PC-9 (cell line): ENCODE measurements around the gene MARCHF2. TPM values are rescaled to one million over a fixed set of nuclear protein-coding genes. Genes with fewer than 3 reads are reported as not detected.
A peak's percentile ranks its signal among the peaks of the same experiment; 100 is the strongest.

Source experiments
- BruUV-seq: library from RNA; stranded (reverse); fragments of 400-500 nt; replicated peaks from 2 replicates; lab custom pipeline; 2021; lab: Mats Ljungman, UMichigan
- CTCF ChIA-PET: fragments of 300-600 bp; sonication (Branson Sonifier 250); formaldehyde crosslinking; loops from one replicate; lab custom pipeline; 2022; ENCODE audit warnings: antibody characterized with exemption; lab: Charles Lee
- POLR2A ChIA-PET: fragments of 300-600 bp; sonication (Branson Sonifier 250); formaldehyde crosslinking; loops from one replicate; lab custom pipeline; 2022; ENCODE audit warnings: antibody characterized with exemption; ENCODE audit not compliant: unreplicated experiment; lab: Charles Lee
- DNase-seq, 2 experiments: peaks; one replicate each; pipeline versions ENCODE4 v3.0.0 to v3.0.0-alpha.2; 2015 to 2022; ENCODE audit warnings: mixed read lengths in 1 of 2
- H2AFZ ChIP-seq: fragments of 200-600 bp; sonication (generic); 2 replicates; pipeline ENCODE4 v1.8.1; 2017; ENCODE audit warnings: antibody characterized with exemption
- H3F3A ChIP-seq: fragments of 200-600 bp; sonication (generic); 2 replicates; pipeline ENCODE4 v1.8.1; 2017; ENCODE audit warnings: antibody characterized with exemption, mild to moderate bottlenecking, low read depth; ENCODE audit not compliant: insufficient read depth
- H3K27ac ChIP-seq: fragments of 200-600 bp; sonication (generic); 2 replicates; pipeline ENCODE4 v1.6.1; 2016; ENCODE audit warnings: mixed run types
- H3K27me3 ChIP-seq: fragments of 200-600 bp; sonication (generic); 2 replicates; pipeline ENCODE4 v1.6.1; 2016; ENCODE audit warnings: low read depth, mixed run types; ENCODE audit not compliant: insufficient read depth
- H3K36me3 ChIP-seq: fragments of 200-600 bp; sonication (generic); 2 replicates; pipeline ENCODE4 v1.6.1; 2016; ENCODE audit warnings: low read depth, mixed run types
- H3K4me1 ChIP-seq: fragments of 200-600 bp; sonication (generic); replicated peaks from 2 replicates; pipeline ENCODE4 v1.6.1; 2016; ENCODE audit warnings: mixed run types; ENCODE audit not compliant: insufficient read depth
- H3K4me2 ChIP-seq: fragments of 200-600 bp; sonication (generic); 2 replicates; pipeline ENCODE4 v1.6.1; 2017; ENCODE audit warnings: mixed run types
- H3K4me3 ChIP-seq: fragments of 200-600 bp; sonication (generic); 2 replicates; pipeline ENCODE4 v1.6.1; 2016; ENCODE audit warnings: mixed run types
- H3K79me2 ChIP-seq: fragments of 200-600 bp; sonication (generic); 2 replicates; pipeline ENCODE4 v1.6.1; 2017; ENCODE audit warnings: low read depth, mixed run types
- H3K9me2 ChIP-seq: fragments of 200-600 bp; sonication (generic); 2 replicates; pipeline ENCODE4 v1.8.1; 2017; ENCODE audit warnings: mild to moderate bottlenecking; ENCODE audit not compliant: insufficient read depth
- H3K9me3 ChIP-seq: fragments of 200-600 bp; sonication (generic); 2 replicates; pipeline ENCODE4 v1.8.1; 2016; ENCODE audit warnings: low read depth; ENCODE audit not compliant: insufficient read depth
- H4K20me1 ChIP-seq: fragments of 200-600 bp; sonication (generic); 2 replicates; pipeline ENCODE4 v1.8.1; 2017; ENCODE audit not compliant: insufficient read depth
- CTCF ChIP-seq: fragments of 200-600 bp; sonication (generic); conservative IDR thresholded peaks from 2 replicates; pipeline ENCODE4 v1.6.1; 2017; ENCODE audit warnings: mixed run types, antibody characterized with exemption, mild to moderate bottlenecking, moderate library complexity
- EZH2 ChIP-seq: fragments of 200-600 bp; sonication (generic); IDR thresholded peaks from 2 replicates; pipeline ENCODE4 v1.8.0; 2017; ENCODE audit warnings: antibody characterized with exemption, low read depth
- intact Hi-C: fragments of 100-400 bp; cut with micrococcal nuclease; formaldehyde crosslinking; loops from one replicate; pipeline ENCODE4 v1.10.0; 2022; ENCODE audit not compliant: unreplicated experiment
- total RNA-seq: library from RNA; stranded (reverse); gene quantifications from 2 replicates; pipeline ENCODE4 v1.2.3, GENCODE V29; 2021

MARCHF2 gene
- total RNA-seq, 1 experiment from 2014 or later = 16.6 TPM

GRCh38 chr19:8458380-8458779, 45.3 kb downstream of the MARCHF2 start:
- TF ChIP-seq EZH2 (no peak), CTCF (no peak)
- 0 out of 2 replicates have a peak overlapping the region, but pooled peaks have one; percentile 43 for H3K27ac ChIP-seq
- no peak overlapping the region for H3K4me3 ChIP-seq
- peaks cover 69% of the 10 kb centered on the region for H3F3A ChIP-seq
- POLR2A ChIA-PET = no interaction called here
- peaks cover 100% of the 10 kb centered on the region for H3K79me2 ChIP-seq
- no peak for DNase-seq
- BruUV-seq = no TSS peak
- H3K9me2 ChIP-seq = no peaks in the 10 kb centered on the region
- no peak overlapping the region for H2AFZ ChIP-seq
- H3K36me3 ChIP-seq = peaks cover 41% of the 10 kb centered on the region
- CTCF ChIA-PET = no interaction called here
- no peaks in the 10 kb centered on the region for H3K27me3 ChIP-seq
- 0 out of 2 replicates have a peak overlapping the region, but pooled peaks have one; percentile 10 for H3K4me2 ChIP-seq
- H4K20me1 ChIP-seq = peaks cover 100% of the 10 kb centered on the region
- no peaks in the 10 kb centered on the region for H3K9me3 ChIP-seq
- H3K4me1 ChIP-seq = peaks cover 35% of the 10 kb centered on the region
- intact Hi-C loops = loop anchor here (5.0 to 10.0 kb wide), 2 partner anchors 46 to 94 kb away; partner anchors contain the start of genes ANGPTL4 and MARCHF2

GRCh38 chr19:8459095-8459494, 46.0 kb downstream of the MARCHF2 start:
- BruUV-seq = no TSS peak
- peaks cover 100% of the 10 kb centered on the region for H4K20me1 ChIP-seq
- DNase-seq = no peak
- no peak overlapping the region for H2AFZ ChIP-seq
- peaks cover 68% of the 10 kb centered on the region for H3F3A ChIP-seq
- intact Hi-C loops = loop anchor here (5.0 to 10.0 kb wide), 2 partner anchors 47 to 94 kb away; partner anchors contain the start of genes ANGPTL4 and MARCHF2
- peaks cover 35% of the 10 kb centered on the region for H3K4me1 ChIP-seq
- H3K4me3 ChIP-seq = no peak overlapping the region
- H3K79me2 ChIP-seq = peaks cover 100% of the 10 kb centered on the region
- CTCF ChIA-PET = no interaction called here
- H3K27ac ChIP-seq = peak overlapping the region; percentile 43
- no peaks in the 10 kb centered on the region for H3K9me3 ChIP-seq
- peak overlapping the region; percentile 49 for H3K4me2 ChIP-seq
- no peaks in the 10 kb centered on the region for H3K9me2 ChIP-seq
- no peak for TF ChIP-seq CTCF
- no peak for TF ChIP-seq EZH2
- H3K27me3 ChIP-seq = no peaks in the 10 kb centered on the region
- peaks cover 45% of the 10 kb centered on the region for H3K36me3 ChIP-seq
- POLR2A ChIA-PET = no interaction called here

- BruUV-seq = no TSS peak
- H2AFZ ChIP-seq = no peak overlapping the region
- POLR2A ChIA-PET = interaction anchor here (0.5 to 0.6 kb wide), 3 partner anchors 69 to 840 kb away, joined by 3 to 4 read pairs (median 3); no protein-coding TSS in a partner anchor
- peaks cover 100% of the 10 kb centered on the region for H4K20me1 ChIP-seq
- H3K27me3 ChIP-seq = no peaks in the 10 kb centered on the region
- peaks cover 70% of the 10 kb centered on the region for H3F3A ChIP-seq
- TF ChIP-seq EZH2 (no peak), CTCF (no peak)
- H3K36me3 ChIP-seq = peaks cover 45% of the 10 kb centered on the region
- peaks cover 100% of the 10 kb centered on the region for H3K79me2 ChIP-seq
- DNase-seq = peak; percentile 27 to 88
- intact Hi-C loops = loop anchor here (5.0 to 10.0 kb wide), 2 partner anchors 47 to 95 kb away; partner anchors contain the start of genes ANGPTL4 and MARCHF2
- no peaks in the 10 kb centered on the region for H3K9me2 ChIP-seq
- H3K4me2 ChIP-seq = peak overlapping the region; percentile 49
- H3K27ac ChIP-seq = peak overlapping the region; percentile 43
- H3K4me3 ChIP-seq = no peak overlapping the region
- H3K4me1 ChIP-seq = peaks cover 35% of the 10 kb centered on the region
- no peaks in the 10 kb centered on the region for H3K9me3 ChIP-seq
- CTCF ChIA-PET = interaction anchor here (0.5 to 0.9 kb wide), 2 partner anchors 69 to 121 kb away, joined by 3 read pairs; partner anchors contain the start of gene RAB11B
Measured at GRCh38 chr19:8459520-8460270, 46.6 kb downstream of the MARCHF2 start.
